Progenitor cell of endocrine pancreas (in vitro differentiated cells): ENCODE results near the gene PDE1C. TPM values are rescaled to one million over a fixed set of nuclear protein-coding genes. Genes with fewer than 3 reads are reported as not detected.

Source experiments
- DNase-seq: peaks from one replicate; pipeline ENCODE4 v3.0.0; 2021; ENCODE audit warnings: low spot score; ENCODE audit not compliant: unreplicated experiment
- H3K27ac Mint-ChIP-seq: 2 replicates; pipeline ENCODE4 v1.8.0; 2021; ENCODE audit warnings: mild to moderate bottlenecking, moderate library complexity, mixed read lengths
- H3K27me3 Mint-ChIP-seq: 2 replicates; pipeline ENCODE4 v1.8.0; 2021; ENCODE audit warnings: mixed read lengths
- H3K36me3 Mint-ChIP-seq: 2 replicates; pipeline ENCODE4 v1.8.0; 2022; ENCODE audit warnings: mixed read lengths; ENCODE audit not compliant: insufficient read depth
- H3K4me1 Mint-ChIP-seq: 2 replicates; pipeline ENCODE4 v1.8.0; 2021; ENCODE audit warnings: low read depth, mixed read lengths
- H3K4me3 Mint-ChIP-seq: 2 replicates; pipeline ENCODE4 v1.8.0; 2021; ENCODE audit warnings: low read depth, mild to moderate bottlenecking, moderate library complexity, mixed read lengths
- H3K9me3 Mint-ChIP-seq: 2 replicates; pipeline ENCODE4 v1.8.0; 2021; ENCODE audit warnings: low read depth, mixed read lengths
- CTCF ChIP-seq: fragments of 200-600 bp; sonication (generic); IDR thresholded peaks from one replicate; pipeline ENCODE4 v1.5.0; 2021; ENCODE audit warnings: antibody characterized with exemption, mild to moderate bottlenecking; ENCODE audit not compliant: unreplicated experiment
- total RNA-seq: library from RNA; stranded (reverse); gene quantifications from 2 replicates; pipeline ENCODE4 v1.2.1, GENCODE V29; 2021

The PDE1C gene
- total RNA-seq, 1 donor from 2014 or later = 1.7 TPM

- no peaks in the 10 kb centered on the region for H3K4me1 Mint-ChIP-seq
- no peaks in the 10 kb centered on the region for H3K27me3 Mint-ChIP-seq
- H3K36me3 Mint-ChIP-seq = no peaks in the 10 kb centered on the region
- H3K27ac Mint-ChIP-seq = no peak overlapping the region
- TF ChIP-seq CTCF = no peak
- H3K4me3 Mint-ChIP-seq = no peak overlapping the region
- no peaks in the 10 kb centered on the region for H3K9me3 Mint-ChIP-seq
- DNase-seq = no peak
These were observed 349.8 kb downstream of the PDE1C start for GRCh38 chr7:31720366-31720765.

- DNase-seq = no peak
- Mint-ChIP-seq H3K27me3 (peaks cover 3% of the 10 kb centered on the region), H3K9me3 (peaks cover 16% of the 10 kb centered on the region), H3K27ac (no peak overlapping the region), H3K4me3 (no peak overlapping the region), H3K36me3 (peaks cover 3% of the 10 kb centered on the region), H3K4me1 (no peaks in the 10 kb centered on the region)
- no peak for TF ChIP-seq CTCF
These were observed 353.9 kb downstream of the PDE1C start for GRCh38 chr7:31716355-31716754.

- Mint-ChIP-seq H3K4me3 (no peak overlapping the region), H3K4me1 (no peaks in the 10 kb centered on the region), H3K27me3 (peaks cover 3% of the 10 kb centered on the region), H3K36me3 (peaks cover 3% of the 10 kb centered on the region), H3K9me3 (peaks cover 16% of the 10 kb centered on the region), H3K27ac (no peak overlapping the region)
- TF ChIP-seq CTCF = no peak
- DNase-seq = no peak
These were observed 360.0 kb downstream of the PDE1C start for GRCh38 chr7:31710171-31710570.

GRCh38 chr7:31707089-31707488 lies 363.1 kb downstream of the PDE1C start:
- DNase-seq = no peak
- Mint-ChIP-seq H3K4me3 (no peak overlapping the region), H3K36me3 (no peaks in the 10 kb centered on the region), H3K27me3 (peaks cover 3% of the 10 kb centered on the region), H3K4me1 (no peaks in the 10 kb centered on the region), H3K9me3 (no peaks in the 10 kb centered on the region), H3K27ac (no peak overlapping the region)
- TF ChIP-seq CTCF = no peak

- no peaks in the 10 kb centered on the region for H3K4me1 Mint-ChIP-seq
- no peaks in the 10 kb centered on the region for H3K9me3 Mint-ChIP-seq
- no peaks in the 10 kb centered on the region for H3K36me3 Mint-ChIP-seq
- no peaks in the 10 kb centered on the region for H3K27me3 Mint-ChIP-seq
- H3K27ac Mint-ChIP-seq = no peak overlapping the region
- no peak for DNase-seq
- no peak for TF ChIP-seq CTCF
- no peak overlapping the region for H3K4me3 Mint-ChIP-seq
These were observed 364.8 kb downstream of the PDE1C start for GRCh38 chr7:31705377-31705776.
